ENCODE results near the gene TAS2R7. TPM values are rescaled to one million over a fixed set of nuclear protein-coding genes. Genes with fewer than 3 reads are reported as not detected.
A peak's percentile ranks its signal among the peaks of the same experiment; 100 is the strongest.
"Not testable (repeated sequence)": the region's sequence is repeated elsewhere in the genome, so short reads cannot be mapped to it uniquely, and the experiment has no call there.

TAS2R7 gene
- not detected for polyA plus RNA-seq (ENCODE audit: insufficient read length in 12 of 12)
- long read RNA-seq, donor 1, result 0 reads
- long read RNA-seq, donor 2, result 0 reads
- long read RNA-seq, donor 3, result 0 reads
- long read RNA-seq, donor 4, result 0 reads
- long read RNA-seq, donor 5, result 0 reads
- long read RNA-seq, donor 6, result 0 reads
- long read RNA-seq, donor 7, result 0 reads
- long read RNA-seq, donor 8, result 0 reads
- long read RNA-seq, donor 9, result 0 reads
- long read RNA-seq, donor 10, result 0 reads
- long read RNA-seq, donor 11, result 0 reads

- no peak for DNase-seq
Measured at GRCh38 chr12:10802587-10802986, at the start of gene TAS2R7. TAS2R7 (minus strand) TSS chr12:10802627; CDS start chr12:10802570, 57 bp downstream.

GRCh38 chr12:10851243-10851858, 48.9 kb upstream of the TAS2R7 start:
- DNase-seq, result no peak

- no peak for DNase-seq
Measured at GRCh38 chr12:10849425-10849878, 47.0 kb upstream of the TAS2R7 start, which contains the start of gene PRR4. PRR4 (minus strand) TSS chr12:10849475; CDS start chr12:10849437, 38 bp downstream.

- no peak for DNase-seq
Measured at GRCh38 chr12:10847744-10848143, 45.3 kb upstream of the TAS2R7 start.

- DNase-seq, result no peak
Measured at GRCh38 chr12:10842862-10843261, 40.4 kb upstream of the TAS2R7 start.

- no peak for DNase-seq
Measured at GRCh38 chr12:10838461-10838860, 36.0 kb upstream of the TAS2R7 start.

GRCh38 chr12:10829994-10830393, 27.6 kb upstream of the TAS2R7 start:
- DNase-seq, result no peak

GRCh38 chr12:10826258-10826657, 23.8 kb upstream of the TAS2R7 start, which contains the start of gene TAS2R10:
TAS2R10 (minus strand) TSS chr12:10826358; CDS start chr12:10826269, 89 bp downstream.
- DNase-seq, result no peak

- DNase-seq, result no peak
Measured at GRCh38 chr12:10824957-10825356, 22.5 kb upstream of the TAS2R7 start.

- no peak for DNase-seq
Measured at GRCh38 chr12:10811883-10812536, 9.6 kb upstream of the TAS2R7 start.

- DNase-seq, result no peak
Measured at GRCh38 chr12:10810068-10810467, 7.6 kb upstream of the TAS2R7 start, which contains the start of gene TAS2R9. TAS2R9 (minus strand) TSS chr12:10810168; CDS start chr12:10810075, 93 bp downstream.

GRCh38 chr12:10807186-10807585, 4.8 kb upstream of the TAS2R7 start, which contains the start of gene TAS2R8:
TAS2R8 (minus strand) TSS chr12:10807286; CDS start chr12:10806980, 306 bp downstream.
- DNase-seq, result no peak

GRCh38 chr12:10801741-10802140, 686 bp downstream of the TAS2R7 start:
- no peak for DNase-seq

- no peak for DNase-seq
Measured at GRCh38 chr12:10794222-10794621, 8.2 kb downstream of the TAS2R7 start.

GRCh38 chr12:10791769-10792168, 10.7 kb downstream of the TAS2R7 start:
- not testable (repeated sequence) for DNase-seq

- no peak for DNase-seq
Measured at GRCh38 chr12:10783252-10783651, 19.2 kb downstream of the TAS2R7 start.

- DNase-seq, result no peak
Measured at GRCh38 chr12:10779103-10779502, 23.3 kb downstream of the TAS2R7 start.

- peak; percentile 43 for DNase-seq
Measured at GRCh38 chr12:10771132-10771733, 31.2 kb downstream of the TAS2R7 start.

GRCh38 chr12:10759657-10760056, 42.8 kb downstream of the TAS2R7 start:
- no peak for DNase-seq

GRCh38 chr12:10756194-10756593, 46.2 kb downstream of the TAS2R7 start:
- no peak for DNase-seq

GRCh38 chr12:10753059-10753458, 49.4 kb downstream of the TAS2R7 start:
- no peak for DNase-seq
